Fibroblast of skin of back (primary cell): ENCODE data around the gene EPB41L4A.

ENCODE experiments used
- DNase-seq: peaks from one replicate; pipeline ENCODE4 v3.0.0-alpha.2; 2013

Gene EPB41L4A

GRCh38 chr5:112154940-112155686, 264.0 kb downstream of the EPB41L4A start:
- DNase-seq = peak; percentile 84

DNA sequence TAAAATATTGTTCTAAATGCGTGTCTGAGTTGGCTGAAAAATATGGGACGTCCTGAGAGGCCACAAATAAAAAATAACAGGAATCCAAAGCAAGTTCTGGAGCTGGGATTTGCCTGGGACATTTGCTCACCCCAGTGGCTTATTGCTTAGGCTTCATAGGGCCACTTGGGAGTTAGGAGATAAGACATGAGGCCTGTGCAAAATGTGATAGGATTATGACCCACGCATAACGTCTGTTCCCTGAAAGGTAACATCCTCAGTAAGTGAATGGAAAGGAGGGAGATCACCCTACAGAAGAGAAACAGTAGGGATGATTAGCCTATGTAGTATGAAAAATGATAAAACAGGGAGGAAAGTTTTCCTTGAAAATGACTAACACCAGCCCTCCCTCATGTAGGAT, 269.4 kb downstream of the EPB41L4A start:
- no peak for DNase-seq

GRCh38 chr5:112146323-112147226, 272.5 kb downstream of the EPB41L4A start:
- DNase-seq = peak; percentile 93

DNA sequence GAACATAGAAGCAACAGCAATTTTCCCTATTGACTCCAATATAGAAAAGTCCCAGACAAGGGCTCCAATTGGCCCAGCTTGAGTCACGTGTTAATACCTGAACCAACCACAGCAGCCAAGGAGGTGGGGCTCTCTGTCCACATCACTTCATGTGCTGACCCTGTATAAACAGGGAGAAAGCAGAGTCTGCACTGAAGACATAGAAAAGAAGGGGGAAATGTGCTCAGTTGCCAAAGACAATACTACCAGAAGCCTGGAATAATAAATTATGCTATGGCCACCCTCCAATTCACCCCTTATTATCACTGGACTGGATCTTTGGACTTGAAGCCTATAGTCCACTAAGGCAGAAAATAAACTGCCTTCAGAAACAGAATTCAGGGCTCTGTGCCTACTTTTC, 275.4 kb downstream of the EPB41L4A start:
- DNase-seq = peak; percentile 47

DNA sequence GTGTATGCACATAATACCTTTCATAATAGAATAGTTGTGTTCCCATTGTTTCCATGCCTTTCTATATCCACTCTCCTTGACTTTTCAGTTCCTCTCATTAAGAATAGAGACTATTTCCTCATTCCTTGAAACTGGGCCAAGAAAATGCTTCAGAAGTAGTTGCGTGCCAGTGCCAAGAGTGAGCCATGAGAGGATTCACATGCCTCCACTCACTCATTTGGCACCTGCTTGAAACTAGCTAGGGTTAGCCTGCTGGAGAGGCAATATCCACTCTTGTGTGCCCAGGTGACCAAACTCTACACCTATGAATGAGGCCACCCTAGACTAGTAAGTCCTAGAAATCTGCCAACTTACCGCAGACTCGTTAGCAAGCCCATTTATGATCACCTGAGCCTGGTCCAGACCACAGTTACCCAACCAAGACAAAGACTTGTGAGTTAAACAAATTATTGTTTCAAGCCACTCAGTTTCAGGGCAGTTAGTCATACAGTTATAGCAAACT, 276.3 kb downstream of the EPB41L4A start:
- DNase-seq = peak; percentile 53

GRCh38 chr5:112141582-112141981, 277.5 kb downstream of the EPB41L4A start:
- DNase-seq = no peak

GRCh38 chr5:112138526-112138925, 280.6 kb downstream of the EPB41L4A start:
- no peak for DNase-seq

GRCh38 chr5:112136773-112137172, 282.3 kb downstream of the EPB41L4A start:
- DNase-seq = no peak

DNA sequence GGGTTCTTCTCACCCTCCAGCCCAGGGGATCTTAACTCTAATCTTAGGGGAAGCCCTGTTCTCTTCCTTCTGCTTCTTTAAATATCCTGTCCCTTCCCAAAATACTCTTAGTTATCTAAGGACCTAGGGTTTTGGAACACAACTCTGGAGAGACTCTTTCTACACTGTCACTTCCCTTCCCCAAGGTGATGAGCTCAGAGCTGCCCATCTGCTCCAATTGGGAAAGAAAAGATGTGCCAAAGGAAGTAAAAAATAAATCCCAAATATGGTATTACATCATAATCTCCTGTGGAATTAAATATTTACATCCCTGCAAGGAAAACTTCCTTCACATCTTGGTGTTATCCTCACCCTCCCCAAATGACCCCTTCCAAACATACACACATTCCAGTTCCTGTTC, 291.2 kb downstream of the EPB41L4A start:
- no peak for DNase-seq

DNA sequence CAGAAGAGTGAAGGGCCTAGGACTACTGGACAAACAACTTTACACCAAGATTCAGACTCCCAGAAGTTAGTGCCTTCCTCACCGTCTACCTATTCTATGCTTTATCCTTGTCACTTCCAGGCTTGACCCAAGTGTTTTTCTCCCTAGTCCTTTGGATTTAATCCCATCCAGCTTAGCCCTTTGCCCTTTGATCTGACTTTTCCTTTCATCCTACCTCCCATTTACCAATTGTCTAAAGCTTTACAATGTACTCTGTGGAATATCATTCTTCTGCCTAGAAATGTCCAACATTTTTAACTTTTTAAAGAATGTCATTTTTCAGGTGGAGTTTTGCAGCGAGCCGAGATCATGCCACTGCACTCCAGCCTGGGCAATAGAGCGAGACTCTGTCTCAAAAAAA, 292.1 kb downstream of the EPB41L4A start:
- DNase-seq = no peak

DNA sequence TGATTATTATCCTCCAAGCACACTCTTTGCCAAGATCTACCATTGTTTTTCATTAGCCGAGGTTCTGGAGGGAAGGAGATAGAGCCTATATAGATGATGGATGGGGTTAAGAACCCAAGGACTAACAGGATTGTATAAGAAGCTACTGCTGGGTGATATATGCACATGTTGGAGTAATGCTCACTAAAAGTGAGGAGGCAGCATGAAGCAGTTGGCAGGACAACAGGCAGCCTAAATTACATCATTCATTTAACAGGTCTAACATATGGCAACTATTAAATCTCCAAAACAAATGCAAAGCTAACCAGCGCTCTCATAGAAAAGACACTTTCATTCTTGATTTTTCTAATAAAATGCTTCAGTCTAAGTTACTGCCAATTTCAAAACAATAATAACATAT, 293.2 kb downstream of the EPB41L4A start:
- DNase-seq = peak; percentile 14

GRCh38 chr5:112124788-112125187, 294.3 kb downstream of the EPB41L4A start:
- DNase-seq = no peak

- no peak for DNase-seq
These were observed 296.0 kb downstream of the EPB41L4A start for GRCh38 chr5:112123086-112123485.

- DNase-seq = no peak
These were observed 296.7 kb downstream of the EPB41L4A start for GRCh38 chr5:112122353-112122752.

GRCh38 chr5:112121258-112121657, 297.8 kb downstream of the EPB41L4A start:
- peak; percentile 75 for DNase-seq

DNA sequence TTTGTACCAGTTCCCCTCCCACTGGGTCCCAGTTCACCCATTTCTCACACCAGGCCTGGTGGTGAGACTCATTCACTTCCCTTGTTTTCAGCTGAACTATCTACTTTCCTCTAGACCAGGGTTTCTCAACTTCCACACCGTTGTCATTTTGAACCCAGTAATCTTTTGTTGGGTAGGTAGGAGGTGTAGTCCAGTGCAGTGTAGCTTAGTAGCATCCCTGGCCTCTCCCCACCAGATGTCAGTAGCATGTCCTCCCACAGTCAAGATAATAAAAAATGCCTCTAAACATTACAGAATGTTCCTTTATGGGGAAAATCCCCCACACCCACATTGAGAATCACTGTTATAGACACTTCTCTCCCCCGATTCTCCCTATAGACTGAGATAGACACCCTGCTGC, 299.1 kb downstream of the EPB41L4A start:
- no peak for DNase-seq

DNA sequence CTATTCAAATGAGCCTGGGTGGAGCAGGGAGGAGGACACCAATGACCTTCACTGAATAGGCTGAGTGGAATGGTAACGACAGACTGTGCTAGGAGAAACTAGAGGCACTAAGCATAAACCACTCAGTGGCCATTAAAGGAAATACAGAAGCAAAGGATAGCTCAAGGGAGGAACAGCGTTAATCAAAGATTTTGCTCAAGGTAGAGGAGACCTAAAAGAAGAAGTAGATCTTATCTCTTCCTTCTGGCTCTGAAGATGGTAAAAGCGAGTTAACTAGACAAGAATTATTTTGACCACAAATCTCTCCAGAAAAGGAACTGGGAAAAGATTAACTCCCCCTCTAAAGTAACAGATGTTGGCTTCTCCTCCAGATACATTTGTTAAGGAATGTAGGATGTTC, 299.6 kb downstream of the EPB41L4A start:
- DNase-seq = no peak

- no peak for DNase-seq
These were observed 301.5 kb downstream of the EPB41L4A start for GRCh38 chr5:112117551-112117950.

DNA sequence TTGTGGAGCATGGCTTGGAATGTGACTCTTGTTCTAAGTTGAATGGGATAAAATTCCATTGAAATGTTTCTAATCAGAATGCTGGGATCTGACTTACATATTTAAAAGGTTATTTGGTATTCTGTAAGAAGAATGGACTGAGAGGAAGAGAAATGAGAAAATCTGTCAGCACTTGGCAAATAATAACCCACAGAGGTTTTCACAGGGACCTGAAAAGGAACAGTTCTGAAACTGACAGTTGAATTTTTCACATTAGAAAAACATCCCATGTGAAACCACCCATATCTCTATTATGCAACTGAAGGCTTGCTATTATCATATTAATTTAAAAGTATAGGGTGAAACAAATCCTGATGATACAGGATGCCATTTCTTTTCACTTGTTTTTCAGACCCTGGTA, 302.7 kb downstream of the EPB41L4A start:
- peak; percentile 9 for DNase-seq

GRCh38 chr5:112113565-112113964, 305.5 kb downstream of the EPB41L4A start:
- DNase-seq = no peak
